Muscle of leg (tissue), 11 donors: Measurements from ENCODE around the gene COIL. TPM values are rescaled to one million over a fixed set of nuclear protein-coding genes. Genes with fewer than 3 reads are reported as not detected.
"Not testable (repeated sequence)": the region's sequence is repeated elsewhere in the genome, so short reads cannot be mapped to it uniquely, and the experiment has no call there.

Experiments used
- DNase-seq: peaks from one replicate; pipeline ENCODE4 v3.0.0; 2013
- H3K27ac ChIP-seq: one replicate; pipeline ENCODE4 v1.5.1; 2013; ENCODE audit warnings: mild to moderate bottlenecking, low read length, control low read depth
- H3K27me3 ChIP-seq: one replicate; pipeline ENCODE4 v1.6.1; 2013; ENCODE audit warnings: low read length; ENCODE audit not compliant: control insufficient read depth, insufficient read depth
- H3K36me3 ChIP-seq: one replicate; pipeline ENCODE4 v1.6.1; 2013; ENCODE audit warnings: low read length; ENCODE audit not compliant: control insufficient read depth, insufficient read depth
- H3K4me1 ChIP-seq: one replicate; pipeline ENCODE4 v1.6.1; 2013; ENCODE audit warnings: low read length; ENCODE audit not compliant: control insufficient read depth, insufficient read depth
- H3K4me3 ChIP-seq: one replicate; pipeline ENCODE4 v1.5.1; 2013; ENCODE audit warnings: low read length, control low read depth
- H3K9me3 ChIP-seq: replicated peaks from 2 replicates; pipeline ENCODE4 v1.6.1; 2013; ENCODE audit warnings: low read depth, low read length; ENCODE audit not compliant: control insufficient read depth
- WGBS: methylation state at CpG from one replicate; pipeline ENCODE4 v1.1.5; 2013; ENCODE audit warnings: missing lambda C conversion rate; ENCODE audit not compliant: insufficient coverage; 5-methylcytosine and 5-hydroxymethylcytosine counted together
- polyA plus RNA-seq, 8 donors: library from polyadenylated mRNA; unstranded; fragments of 120-200 nt; gene quantifications; one replicate each; pipeline versions ENCODE4 v1.2.1 to v1.2.3, GENCODE V29; 2013; ENCODE audit warnings: inconsistent platforms in 1 of 8, low replicate concordance in 1 of 8; ENCODE audit not compliant: insufficient read length in 8 of 8, insufficient read depth in 1 of 8
- total RNA-seq: library from RNA; stranded (reverse); fragments of 120-200 nt; gene quantifications from one replicate; pipeline ENCODE4 v1.2.4, GENCODE V29; 2013

COIL gene
- total and polyA plus RNA-seq, 9 donors: 13.9 to 19.1 (median 16.9) TPM

- DNase-seq, H3K9me3 ChIP-seq, H3K27me3 ChIP-seq, H3K4me1 ChIP-seq, H3K36me3 ChIP-seq, H3K4me3 ChIP-seq, H3K27ac ChIP-seq: not testable (repeated sequence)
- WGBS: 80% methylated on average over 1 of the region's 6 CpGs
Measured at GRCh38 chr17:56965681-56966080, 4.8 kb upstream of the COIL start.

GRCh38 chr17:56965241-56965640 lies 4.4 kb upstream of the COIL start:
- H3K9me3 ChIP-seq, H3K4me1 ChIP-seq, H3K27ac ChIP-seq, H3K4me3 ChIP-seq, DNase-seq, H3K27me3 ChIP-seq, H3K36me3 ChIP-seq: not testable (repeated sequence)
- 73% methylated on average over 6 of the region's 9 CpGs for WGBS

- peaks cover 11% of the 10 kb centered on the region for H3K4me1 ChIP-seq
- H3K9me3 ChIP-seq: no peaks in the 10 kb centered on the region
- H3K27ac ChIP-seq: no peak overlapping the region
- H3K27me3 ChIP-seq: no peaks in the 10 kb centered on the region
- H3K4me3 ChIP-seq: no peak overlapping the region
- peaks cover 3% of the 10 kb centered on the region for H3K36me3 ChIP-seq
- WGBS: 87% methylated on average over 3 of the region's 5 CpGs
- no peak for DNase-seq
Measured at GRCh38 chr17:56956992-56957391, 3.9 kb downstream of the COIL start.

GRCh38 chr17:56949595-56949994 lies 11.3 kb downstream of the COIL start:
- Histone ChIP-seq H3K27me3 (no peaks in the 10 kb centered on the region), H3K36me3 (peaks cover 20% of the 10 kb centered on the region), H3K4me1 (no peaks in the 10 kb centered on the region), H3K4me3 (no peak overlapping the region), H3K9me3 (no peaks in the 10 kb centered on the region), H3K27ac (no peak overlapping the region)
- 80% methylated on average over 2 of the region's 3 CpGs for WGBS
- DNase-seq: no peak

- no peak for DNase-seq
- Histone ChIP-seq H3K36me3 (peaks cover 26% of the 10 kb centered on the region), H3K27ac (no peak overlapping the region), H3K27me3 (no peaks in the 10 kb centered on the region), H3K4me1 (no peaks in the 10 kb centered on the region), H3K4me3 (no peak overlapping the region), H3K9me3 (no peaks in the 10 kb centered on the region)
- no CpG with 5 or more reads among the region's 1 CpG for WGBS
Measured at GRCh38 chr17:56948491-56948890, 12.4 kb downstream of the COIL start.

GRCh38 chr17:56947741-56948140 lies 13.1 kb downstream of the COIL start:
- Histone ChIP-seq H3K36me3 (peaks cover 30% of the 10 kb centered on the region), H3K27me3 (no peaks in the 10 kb centered on the region), H3K27ac (no peak overlapping the region), H3K4me1 (no peaks in the 10 kb centered on the region), H3K4me3 (no peak overlapping the region), H3K9me3 (no peaks in the 10 kb centered on the region)
- WGBS: no CpG with 5 or more reads among the region's 1 CpG
- DNase-seq: no peak

GRCh38 chr17:56945938-56946505 lies 14.8 kb downstream of the COIL start:
- WGBS: no CpG with 5 or more reads among the region's 3 CpGs
- Histone ChIP-seq H3K27me3 (no peaks in the 10 kb centered on the region), H3K27ac (no peak overlapping the region)

GRCh38 chr17:56943505-56944125 lies 17.2 kb downstream of the COIL start:
- no peaks in the 10 kb centered on the region for H3K4me1 ChIP-seq
- 93% methylated on average over 5 of the region's 10 CpGs for WGBS
- H3K4me3 ChIP-seq: no peak overlapping the region
- H3K27ac ChIP-seq: no peak overlapping the region
- no peaks in the 10 kb centered on the region for H3K27me3 ChIP-seq
- no peaks in the 10 kb centered on the region for H3K9me3 ChIP-seq
- DNase-seq: no peak
- H3K36me3 ChIP-seq: peaks cover 41% of the 10 kb centered on the region

More at GRCh38 chr17:56945938-56946505, 14.8 kb downstream of the COIL start:
- DNase-seq: no peak
- no peaks in the 10 kb centered on the region for H3K9me3 ChIP-seq
- no peak overlapping the region for H3K4me3 ChIP-seq
- H3K36me3 ChIP-seq: peaks cover 38% of the 10 kb centered on the region
- no peaks in the 10 kb centered on the region for H3K4me1 ChIP-seq

GRCh38 chr17:56939869-56940484 lies 20.9 kb downstream of the COIL start:
- peak; percentile 65 for DNase-seq
- Histone ChIP-seq H3K9me3 (no peaks in the 10 kb centered on the region), H3K4me3 (no peak overlapping the region), H3K27me3 (no peaks in the 10 kb centered on the region), H3K27ac (no peak overlapping the region), H3K36me3 (peaks cover 48% of the 10 kb centered on the region), H3K4me1 (no peaks in the 10 kb centered on the region)
- 73% methylated on average over 3 of the region's 11 CpGs for WGBS

GRCh38 chr17:56938206-56938605 lies 22.6 kb downstream of the COIL start:
- not testable (repeated sequence) for H3K9me3 ChIP-seq, H3K27ac ChIP-seq, H3K4me3 ChIP-seq, DNase-seq, H3K27me3 ChIP-seq, H3K4me1 ChIP-seq
- no CpG with 5 or more reads among the region's 5 CpGs for WGBS
- H3K36me3 ChIP-seq: peaks cover 44% of the 10 kb centered on the region
